ENCODE measurements around the gene LNX1.

DNA sequence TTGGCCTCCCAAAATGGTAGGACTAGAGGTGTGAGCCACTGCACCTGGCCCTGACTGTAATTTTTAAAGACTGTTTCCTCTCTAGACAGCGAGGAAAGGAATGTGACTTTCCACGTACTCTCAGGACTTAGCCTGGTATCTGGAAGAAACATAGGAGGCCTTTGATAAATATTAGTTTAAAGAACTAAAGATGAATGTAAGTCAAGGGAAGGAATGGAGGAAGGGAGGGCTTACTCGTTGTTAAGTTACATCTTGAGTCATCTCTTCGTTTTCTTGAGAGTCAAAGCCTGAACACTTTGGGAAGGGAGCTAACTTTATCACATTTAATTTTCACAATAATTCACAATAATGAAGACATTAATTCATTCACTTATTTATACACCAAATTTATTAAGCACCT is 7.2 kb upstream of the LNX1 start:
- TF ChIP-seq EED (IDR thresholded peaks at IDR 0.05; ENCODE audit: low read depth) (no peak), BCL11A (IDR thresholded peaks at IDR 0.05; ENCODE audit: low read depth, low read length) (no peak), POLR2A (IDR thresholded peaks at IDR 0.05; ENCODE audit: low read depth, low read length) (no peak), JUNB (IDR thresholded peaks at IDR 0.05) (no peak), CHD2 (IDR thresholded peaks at IDR 0.05; ENCODE audit: borderline replicate concordance, low read depth, low read length) (no peak), ZNF384 (IDR thresholded peaks at IDR 0.05; ENCODE audit: borderline replicate concordance, low read depth, low read length) (no peak), MXI1 (IDR thresholded peaks at IDR 0.05; ENCODE audit: low read depth, low read length) (no peak)
- TF ChIP-seq, protein P1, sequence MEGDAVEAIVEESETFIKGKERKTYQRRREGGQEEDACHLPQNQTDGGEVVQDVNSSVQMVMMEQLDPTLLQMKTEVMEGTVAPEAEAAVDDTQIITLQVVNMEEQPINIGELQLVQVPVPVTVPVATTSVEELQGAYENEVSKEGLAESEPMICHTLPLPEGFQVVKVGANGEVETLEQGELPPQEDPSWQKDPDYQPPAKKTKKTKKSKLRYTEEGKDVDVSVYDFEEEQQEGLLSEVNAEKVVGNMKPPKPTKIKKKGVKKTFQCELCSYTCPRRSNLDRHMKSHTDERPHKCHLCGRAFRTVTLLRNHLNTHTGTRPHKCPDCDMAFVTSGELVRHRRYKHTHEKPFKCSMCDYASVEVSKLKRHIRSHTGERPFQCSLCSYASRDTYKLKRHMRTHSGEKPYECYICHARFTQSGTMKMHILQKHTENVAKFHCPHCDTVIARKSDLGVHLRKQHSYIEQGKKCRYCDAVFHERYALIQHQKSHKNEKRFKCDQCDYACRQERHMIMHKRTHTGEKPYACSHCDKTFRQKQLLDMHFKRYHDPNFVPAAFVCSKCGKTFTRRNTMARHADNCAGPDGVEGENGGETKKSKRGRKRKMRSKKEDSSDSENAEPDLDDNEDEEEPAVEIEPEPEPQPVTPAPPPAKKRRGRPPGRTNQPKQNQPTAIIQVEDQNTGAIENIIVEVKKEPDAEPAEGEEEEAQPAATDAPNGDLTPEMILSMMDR (IDR thresholded peaks at IDR 0.05 in 2 of 3, conservative IDR thresholded peaks at IDR 0.05 in 1 of 3; ENCODE audit: control insufficient read depth in 2 of 3, extremely low read depth in 1 of 3, insufficient read depth in 1 of 3, low read depth in 3 of 3, low read length in 3 of 3): no peak
- TF ChIP-seq, protein P2, sequence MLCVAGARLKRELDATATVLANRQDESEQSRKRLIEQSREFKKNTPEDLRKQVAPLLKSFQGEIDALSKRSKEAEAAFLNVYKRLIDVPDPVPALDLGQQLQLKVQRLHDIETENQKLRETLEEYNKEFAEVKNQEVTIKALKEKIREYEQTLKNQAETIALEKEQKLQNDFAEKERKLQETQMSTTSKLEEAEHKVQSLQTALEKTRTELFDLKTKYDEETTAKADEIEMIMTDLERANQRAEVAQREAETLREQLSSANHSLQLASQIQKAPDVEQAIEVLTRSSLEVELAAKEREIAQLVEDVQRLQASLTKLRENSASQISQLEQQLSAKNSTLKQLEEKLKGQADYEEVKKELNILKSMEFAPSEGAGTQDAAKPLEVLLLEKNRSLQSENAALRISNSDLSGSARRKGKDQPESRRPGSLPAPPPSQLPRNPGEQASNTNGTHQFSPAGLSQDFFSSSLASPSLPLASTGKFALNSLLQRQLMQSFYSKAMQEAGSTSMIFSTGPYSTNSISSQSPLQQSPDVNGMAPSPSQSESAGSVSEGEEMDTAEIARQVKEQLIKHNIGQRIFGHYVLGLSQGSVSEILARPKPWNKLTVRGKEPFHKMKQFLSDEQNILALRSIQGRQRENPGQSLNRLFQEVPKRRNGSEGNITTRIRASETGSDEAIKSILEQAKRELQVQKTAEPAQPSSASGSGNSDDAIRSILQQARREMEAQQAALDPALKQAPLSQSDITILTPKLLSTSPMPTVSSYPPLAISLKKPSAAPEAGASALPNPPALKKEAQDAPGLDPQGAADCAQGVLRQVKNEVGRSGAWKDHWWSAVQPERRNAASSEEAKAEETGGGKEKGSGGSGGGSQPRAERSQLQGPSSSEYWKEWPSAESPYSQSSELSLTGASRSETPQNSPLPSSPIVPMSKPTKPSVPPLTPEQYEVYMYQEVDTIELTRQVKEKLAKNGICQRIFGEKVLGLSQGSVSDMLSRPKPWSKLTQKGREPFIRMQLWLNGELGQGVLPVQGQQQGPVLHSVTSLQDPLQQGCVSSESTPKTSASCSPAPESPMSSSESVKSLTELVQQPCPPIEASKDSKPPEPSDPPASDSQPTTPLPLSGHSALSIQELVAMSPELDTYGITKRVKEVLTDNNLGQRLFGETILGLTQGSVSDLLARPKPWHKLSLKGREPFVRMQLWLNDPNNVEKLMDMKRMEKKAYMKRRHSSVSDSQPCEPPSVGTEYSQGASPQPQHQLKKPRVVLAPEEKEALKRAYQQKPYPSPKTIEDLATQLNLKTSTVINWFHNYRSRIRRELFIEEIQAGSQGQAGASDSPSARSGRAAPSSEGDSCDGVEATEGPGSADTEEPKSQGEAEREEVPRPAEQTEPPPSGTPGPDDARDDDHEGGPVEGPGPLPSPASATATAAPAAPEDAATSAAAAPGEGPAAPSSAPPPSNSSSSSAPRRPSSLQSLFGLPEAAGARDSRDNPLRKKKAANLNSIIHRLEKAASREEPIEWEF (IDR thresholded peaks at IDR 0.05; ENCODE audit: insufficient replicate concordance, low read depth, low read length): no peak
- TF ChIP-seq, protein P3, sequence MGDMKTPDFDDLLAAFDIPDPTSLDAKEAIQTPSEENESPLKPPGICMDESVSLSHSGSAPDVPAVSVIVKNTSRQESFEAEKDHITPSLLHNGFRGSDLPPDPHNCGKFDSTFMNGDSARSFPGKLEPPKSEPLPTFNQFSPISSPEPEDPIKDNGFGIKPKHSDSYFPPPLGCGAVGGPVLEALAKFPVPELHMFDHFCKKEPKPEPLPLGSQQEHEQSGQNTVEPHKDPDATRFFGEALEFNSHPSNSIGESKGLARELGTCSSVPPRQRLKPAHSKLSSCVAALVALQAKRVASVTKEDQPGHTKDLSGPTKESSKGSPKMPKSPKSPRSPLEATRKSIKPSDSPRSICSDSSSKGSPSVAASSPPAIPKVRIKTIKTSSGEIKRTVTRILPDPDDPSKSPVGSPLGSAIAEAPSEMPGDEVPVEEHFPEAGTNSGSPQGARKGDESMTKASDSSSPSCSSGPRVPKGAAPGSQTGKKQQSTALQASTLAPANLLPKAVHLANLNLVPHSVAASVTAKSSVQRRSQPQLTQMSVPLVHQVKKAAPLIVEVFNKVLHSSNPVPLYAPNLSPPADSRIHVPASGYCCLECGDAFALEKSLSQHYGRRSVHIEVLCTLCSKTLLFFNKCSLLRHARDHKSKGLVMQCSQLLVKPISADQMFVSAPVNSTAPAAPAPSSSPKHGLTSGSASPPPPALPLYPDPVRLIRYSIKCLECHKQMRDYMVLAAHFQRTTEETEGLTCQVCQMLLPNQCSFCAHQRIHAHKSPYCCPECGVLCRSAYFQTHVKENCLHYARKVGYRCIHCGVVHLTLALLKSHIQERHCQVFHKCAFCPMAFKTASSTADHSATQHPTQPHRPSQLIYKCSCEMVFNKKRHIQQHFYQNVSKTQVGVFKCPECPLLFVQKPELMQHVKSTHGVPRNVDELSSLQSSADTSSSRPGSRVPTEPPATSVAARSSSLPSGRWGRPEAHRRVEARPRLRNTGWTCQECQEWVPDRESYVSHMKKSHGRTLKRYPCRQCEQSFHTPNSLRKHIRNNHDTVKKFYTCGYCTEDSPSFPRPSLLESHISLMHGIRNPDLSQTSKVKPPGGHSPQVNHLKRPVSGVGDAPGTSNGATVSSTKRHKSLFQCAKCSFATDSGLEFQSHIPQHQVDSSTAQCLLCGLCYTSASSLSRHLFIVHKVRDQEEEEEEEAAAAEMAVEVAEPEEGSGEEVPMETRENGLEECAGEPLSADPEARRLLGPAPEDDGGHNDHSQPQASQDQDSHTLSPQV (IDR thresholded peaks at IDR 0.05): no peak
- TF ChIP-seq, protein P4, sequence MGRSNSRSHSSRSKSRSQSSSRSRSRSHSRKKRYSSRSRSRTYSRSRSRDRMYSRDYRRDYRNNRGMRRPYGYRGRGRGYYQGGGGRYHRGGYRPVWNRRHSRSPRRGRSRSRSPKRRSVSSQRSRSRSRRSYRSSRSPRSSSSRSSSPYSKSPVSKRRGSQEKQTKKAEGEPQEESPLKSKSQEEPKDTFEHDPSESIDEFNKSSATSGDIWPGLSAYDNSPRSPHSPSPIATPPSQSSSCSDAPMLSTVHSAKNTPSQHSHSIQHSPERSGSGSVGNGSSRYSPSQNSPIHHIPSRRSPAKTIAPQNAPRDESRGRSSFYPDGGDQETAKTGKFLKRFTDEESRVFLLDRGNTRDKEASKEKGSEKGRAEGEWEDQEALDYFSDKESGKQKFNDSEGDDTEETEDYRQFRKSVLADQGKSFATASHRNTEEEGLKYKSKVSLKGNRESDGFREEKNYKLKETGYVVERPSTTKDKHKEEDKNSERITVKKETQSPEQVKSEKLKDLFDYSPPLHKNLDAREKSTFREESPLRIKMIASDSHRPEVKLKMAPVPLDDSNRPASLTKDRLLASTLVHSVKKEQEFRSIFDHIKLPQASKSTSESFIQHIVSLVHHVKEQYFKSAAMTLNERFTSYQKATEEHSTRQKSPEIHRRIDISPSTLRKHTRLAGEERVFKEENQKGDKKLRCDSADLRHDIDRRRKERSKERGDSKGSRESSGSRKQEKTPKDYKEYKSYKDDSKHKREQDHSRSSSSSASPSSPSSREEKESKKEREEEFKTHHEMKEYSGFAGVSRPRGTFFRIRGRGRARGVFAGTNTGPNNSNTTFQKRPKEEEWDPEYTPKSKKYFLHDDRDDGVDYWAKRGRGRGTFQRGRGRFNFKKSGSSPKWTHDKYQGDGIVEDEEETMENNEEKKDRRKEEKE (IDR thresholded peaks at IDR 0.05): no peak
- TF ChIP-seq, protein P5, sequence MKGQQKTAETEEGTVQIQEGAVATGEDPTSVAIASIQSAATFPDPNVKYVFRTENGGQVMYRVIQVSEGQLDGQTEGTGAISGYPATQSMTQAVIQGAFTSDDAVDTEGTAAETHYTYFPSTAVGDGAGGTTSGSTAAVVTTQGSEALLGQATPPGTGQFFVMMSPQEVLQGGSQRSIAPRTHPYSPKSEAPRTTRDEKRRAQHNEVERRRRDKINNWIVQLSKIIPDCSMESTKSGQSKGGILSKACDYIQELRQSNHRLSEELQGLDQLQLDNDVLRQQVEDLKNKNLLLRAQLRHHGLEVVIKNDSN (IDR thresholded peaks at IDR 0.05; ENCODE audit: borderline replicate concordance, extremely low read length, insufficient read depth, low read depth, low read length): no peak
- TF ChIP-seq, protein P6, sequence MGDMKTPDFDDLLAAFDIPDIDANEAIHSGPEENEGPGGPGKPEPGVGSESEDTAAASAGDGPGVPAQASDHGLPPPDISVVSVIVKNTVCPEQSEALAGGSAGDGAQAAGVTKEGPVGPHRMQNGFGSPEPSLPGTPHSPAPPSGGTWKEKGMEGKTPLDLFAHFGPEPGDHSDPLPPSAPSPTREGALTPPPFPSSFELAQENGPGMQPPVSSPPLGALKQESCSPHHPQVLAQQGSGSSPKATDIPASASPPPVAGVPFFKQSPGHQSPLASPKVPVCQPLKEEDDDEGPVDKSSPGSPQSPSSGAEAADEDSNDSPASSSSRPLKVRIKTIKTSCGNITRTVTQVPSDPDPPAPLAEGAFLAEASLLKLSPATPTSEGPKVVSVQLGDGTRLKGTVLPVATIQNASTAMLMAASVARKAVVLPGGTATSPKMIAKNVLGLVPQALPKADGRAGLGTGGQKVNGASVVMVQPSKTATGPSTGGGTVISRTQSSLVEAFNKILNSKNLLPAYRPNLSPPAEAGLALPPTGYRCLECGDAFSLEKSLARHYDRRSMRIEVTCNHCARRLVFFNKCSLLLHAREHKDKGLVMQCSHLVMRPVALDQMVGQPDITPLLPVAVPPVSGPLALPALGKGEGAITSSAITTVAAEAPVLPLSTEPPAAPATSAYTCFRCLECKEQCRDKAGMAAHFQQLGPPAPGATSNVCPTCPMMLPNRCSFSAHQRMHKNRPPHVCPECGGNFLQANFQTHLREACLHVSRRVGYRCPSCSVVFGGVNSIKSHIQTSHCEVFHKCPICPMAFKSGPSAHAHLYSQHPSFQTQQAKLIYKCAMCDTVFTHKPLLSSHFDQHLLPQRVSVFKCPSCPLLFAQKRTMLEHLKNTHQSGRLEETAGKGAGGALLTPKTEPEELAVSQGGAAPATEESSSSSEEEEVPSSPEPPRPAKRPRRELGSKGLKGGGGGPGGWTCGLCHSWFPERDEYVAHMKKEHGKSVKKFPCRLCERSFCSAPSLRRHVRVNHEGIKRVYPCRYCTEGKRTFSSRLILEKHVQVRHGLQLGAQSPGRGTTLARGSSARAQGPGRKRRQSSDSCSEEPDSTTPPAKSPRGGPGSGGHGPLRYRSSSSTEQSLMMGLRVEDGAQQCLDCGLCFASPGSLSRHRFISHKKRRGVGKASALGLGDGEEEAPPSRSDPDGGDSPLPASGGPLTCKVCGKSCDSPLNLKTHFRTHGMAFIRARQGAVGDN (IDR thresholded peaks at IDR 0.05): no peak

Measured in GM12878 (cell line).